ENCODE results near the gene GXYLT2. TPM values are rescaled to one million over a fixed set of nuclear protein-coding genes. Genes with fewer than 3 reads are reported as not detected.
"Not testable (repeated sequence)": the region's sequence is repeated elsewhere in the genome, so short reads cannot be mapped to it uniquely, and the experiment has no call there.

The GXYLT2 gene
- total RNA-seq, 2 donors from 2014 or later: 7.7 to 20.9 TPM

GRCh38 chr3:72912532-72912931, 24.7 kb downstream of the GXYLT2 start:
- Histone ChIP-seq H3K4me3 (no peak overlapping the region), H3K9me3 (no peaks in the 10 kb centered on the region), H3K36me3 (no peaks in the 10 kb centered on the region), H3K27ac (no peak overlapping the region), H3K4me1 (replicated peaks) (no peaks in the 10 kb centered on the region), H3K27me3 (replicated peaks; ENCODE audit: insufficient read depth) (no peaks in the 10 kb centered on the region)
- 63% methylated on average over 2 of the region's 2 CpGs for WGBS
- no peak for TF ChIP-seq CTCF (IDR thresholded peaks at IDR 0.05)
- no peak for TF ChIP-seq POLR2AphosphoS5 (IDR thresholded peaks at IDR 0.05)
- TF ChIP-seq POLR2A (IDR thresholded peaks at IDR 0.05): no peak
- DNase-seq (ENCODE audit: low spot score): no peak
- intact Hi-C loops (cut with DNase I): no loop called here

GRCh38 chr3:72914383-72914782, 26.5 kb downstream of the GXYLT2 start:
- DNase-seq (ENCODE audit: low spot score): no peak
- Histone ChIP-seq H3K4me3 (no peak overlapping the region), H3K36me3 (no peaks in the 10 kb centered on the region), H3K27ac (no peak overlapping the region), H3K9me3 (no peaks in the 10 kb centered on the region), H3K27me3 (replicated peaks; ENCODE audit: insufficient read depth) (no peaks in the 10 kb centered on the region), H3K4me1 (replicated peaks) (no peaks in the 10 kb centered on the region)
- WGBS: over 99% methylated on average over 14 of the region's 14 CpGs
- intact Hi-C loops (cut with DNase I): no loop called here
- no peak for TF ChIP-seq POLR2AphosphoS5 (IDR thresholded peaks at IDR 0.05)
- TF ChIP-seq CTCF (IDR thresholded peaks at IDR 0.05): no peak
- no peak for TF ChIP-seq POLR2A (IDR thresholded peaks at IDR 0.05)

GRCh38 chr3:72916250-72916649, 28.4 kb downstream of the GXYLT2 start:
- Histone ChIP-seq H3K4me1 (replicated peaks) (no peaks in the 10 kb centered on the region), H3K27ac (no peak overlapping the region), H3K4me3 (no peak overlapping the region), H3K27me3 (replicated peaks; ENCODE audit: insufficient read depth) (no peaks in the 10 kb centered on the region), H3K36me3 (no peaks in the 10 kb centered on the region), H3K9me3 (no peaks in the 10 kb centered on the region)
- no peak for TF ChIP-seq POLR2AphosphoS5 (IDR thresholded peaks at IDR 0.05)
- TF ChIP-seq POLR2A (IDR thresholded peaks at IDR 0.05): no peak
- TF ChIP-seq CTCF (IDR thresholded peaks at IDR 0.05): no peak
- intact Hi-C loops (cut with DNase I): no loop called here
- WGBS: 89% methylated on average over 2 of the region's 2 CpGs
- no peak for DNase-seq (ENCODE audit: low spot score)

GRCh38 chr3:72919520-72919919, 31.7 kb downstream of the GXYLT2 start:
- Histone ChIP-seq H3K36me3 (no peaks in the 10 kb centered on the region), H3K9me3 (no peaks in the 10 kb centered on the region), H3K4me1 (replicated peaks) (no peaks in the 10 kb centered on the region), H3K27me3 (replicated peaks; ENCODE audit: insufficient read depth) (peaks cover 4% of the 10 kb centered on the region), H3K27ac (no peak overlapping the region), H3K4me3 (no peak overlapping the region)
- no peak for TF ChIP-seq CTCF (IDR thresholded peaks at IDR 0.05)
- no peak for TF ChIP-seq POLR2AphosphoS5 (IDR thresholded peaks at IDR 0.05)
- no peak for TF ChIP-seq POLR2A (IDR thresholded peaks at IDR 0.05)
- no peak for DNase-seq (ENCODE audit: low spot score)
- intact Hi-C loops (cut with DNase I): no loop called here
- 97% methylated on average over 8 of the region's 8 CpGs for WGBS

GRCh38 chr3:72924055-72924454, 36.2 kb downstream of the GXYLT2 start:
- WGBS: 92% methylated on average over 3 of the region's 3 CpGs
- Histone ChIP-seq H3K9me3 (no peaks in the 10 kb centered on the region), H3K4me1 (replicated peaks) (no peaks in the 10 kb centered on the region), H3K27me3 (replicated peaks; ENCODE audit: insufficient read depth) (peaks cover 4% of the 10 kb centered on the region), H3K4me3 (no peak overlapping the region), H3K36me3 (no peaks in the 10 kb centered on the region), H3K27ac (no peak overlapping the region)
- no peak for DNase-seq (ENCODE audit: low spot score)
- TF ChIP-seq CTCF (IDR thresholded peaks at IDR 0.05) (no peak), POLR2A (IDR thresholded peaks at IDR 0.05) (no peak), POLR2AphosphoS5 (IDR thresholded peaks at IDR 0.05) (no peak)
- intact Hi-C loops (cut with DNase I): no loop called here

GRCh38 chr3:72928781-72929735, 41.2 kb downstream of the GXYLT2 start:
- 89% methylated on average over 51 of the region's 51 CpGs for WGBS
- H3K27me3 ChIP-seq (replicated peaks; ENCODE audit: insufficient read depth); DNase-seq (ENCODE audit: low spot score); H3K4me1 ChIP-seq (replicated peaks); H3K4me3 ChIP-seq; intact Hi-C loops (cut with DNase I); H3K36me3 ChIP-seq; H3K27ac ChIP-seq; H3K9me3 ChIP-seq: not testable (repeated sequence)

Data from prostate gland (tissue), 2 donors.